Peyer's patch (tissue), 4 donors: ENCODE measurements around the gene SGTA. TPM values are rescaled to one million over a fixed set of nuclear protein-coding genes. Genes with fewer than 3 reads are reported as not detected.

Experiments used
- DNase-seq, 3 donors: peaks; one replicate each; pipeline ENCODE4 v3.0.0-alpha.2; 2017 to 2019
- H3K27ac ChIP-seq, 4 donors: fragments of 200-600 bp; sonication (generic); one replicate each; pipeline ENCODE4 v1.5.1; 2016 to 2019
- H3K27me3 ChIP-seq, 2 donors: fragments of 200-600 bp; sonication (generic); one replicate each; pipeline ENCODE4 v1.5.1; 2019
- H3K36me3 ChIP-seq, 3 donors: fragments of 200-600 bp; sonication (generic); one replicate each; pipeline ENCODE4 v1.5.1; 2016 to 2019
- H3K4me1 ChIP-seq, 4 donors: fragments of 200-600 bp; sonication (generic); one replicate each; pipeline ENCODE4 v1.5.1; 2016 to 2019
- H3K4me3 ChIP-seq, 4 donors: fragments of 200-600 bp; sonication (generic); 1 replicate in 3 of 4; 2 replicates in 1 of 4; pipeline ENCODE4 v1.5.1; 2016 to 2019; ENCODE audit warnings: mild to moderate bottlenecking in 1 of 4
- H3K9me3 ChIP-seq, 4 donors: fragments of 200-600 bp; sonication (generic); one replicate each; pipeline ENCODE4 v1.5.1; 2016 to 2019; ENCODE audit warnings: mild to moderate bottlenecking in 1 of 4
- CTCF ChIP-seq, 6 experiments: fragments of 450-650 bp in 4 of 6; fragments of 200-600 bp in 2 of 6; sonication (generic) in 1 of 6; IDR thresholded peaks; one replicate each; pipeline ENCODE4 v1.5.1; 2017 to 2019; ENCODE audit warnings: antibody characterized with exemption in 6 of 6, mild to moderate bottlenecking in 3 of 6, moderate library complexity in 1 of 6
- POLR2A ChIP-seq, 2 donors: fragments of 450-650 bp; IDR thresholded peaks; one replicate each; pipeline ENCODE4 v1.5.1; 2017; ENCODE audit warnings: antibody characterized with exemption in 2 of 2, mild to moderate bottlenecking in 2 of 2, moderate library complexity in 2 of 2
- total RNA-seq, 4 donors: library from RNA; depleted of rRNA; stranded (reverse); fragments of >200 nt; gene quantifications; one replicate each; pipeline ENCODE4 v1.1.0, GENCODE V29; 2016

SGTA gene
- total RNA-seq, 4 donors from 2014 or later: 26.4 to 62.5 (median 45.7) TPM

DNA sequence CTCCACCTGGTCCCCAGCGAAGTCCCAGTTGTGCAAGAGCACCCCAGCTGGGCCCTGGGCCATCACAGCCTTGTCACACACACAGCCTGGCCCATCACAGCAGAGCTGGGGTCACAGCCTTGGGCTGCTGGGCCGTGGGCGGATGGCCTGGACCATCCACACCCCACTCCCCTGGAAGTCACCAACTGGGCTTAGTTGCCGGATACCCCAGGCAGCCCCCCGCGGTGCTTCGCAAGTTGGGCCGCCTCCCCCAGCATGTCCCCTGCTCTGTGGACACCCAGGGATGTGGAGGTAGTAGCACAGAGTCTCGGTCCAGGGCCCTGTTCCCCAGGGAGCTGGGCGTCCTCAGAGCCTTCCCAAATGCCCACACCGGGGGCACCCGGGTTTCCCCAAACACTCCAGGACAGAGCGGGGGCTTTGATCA lies 32.1 kb upstream of the SGTA start:
- Histone ChIP-seq H3K27me3 (no peaks in the 10 kb centered on the region), H3K4me1 (peaks cover 0 to 21% (median 4%) of the 10 kb centered on the region in 4 donors), H3K4me3 (no peak overlapping the region), H3K36me3 (peaks cover 0 to 5% (median 0%) of the 10 kb centered on the region in 3 donors), H3K9me3 (no peaks in the 10 kb centered on the region), H3K27ac (no peak overlapping the region)
- TF ChIP-seq POLR2A (IDR thresholded peaks at IDR 0.05) (no peak), CTCF (IDR thresholded peaks at IDR 0.05) (no peak)
- DNase-seq: peak in 1 of 3 donors; percentile 42

DNA sequence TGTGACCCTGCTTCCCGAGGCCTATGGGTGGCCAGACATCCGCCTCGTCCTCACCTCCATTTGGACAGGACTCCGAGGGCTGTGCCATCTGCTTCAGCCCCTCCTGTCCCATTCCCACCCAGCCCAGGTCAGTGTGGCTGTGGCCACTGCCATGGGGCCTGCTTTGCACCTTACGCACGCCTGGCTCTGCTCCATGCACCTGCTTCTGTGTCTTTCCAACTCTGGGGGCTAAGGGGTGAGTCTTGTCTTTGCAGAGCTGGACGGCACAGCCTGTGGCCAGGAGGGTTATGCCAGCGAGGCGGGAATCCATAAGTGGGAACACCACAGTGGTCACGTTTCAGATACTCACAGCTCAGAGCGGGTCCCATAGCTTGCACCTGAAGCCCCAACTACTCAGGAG lies 31.4 kb upstream of the SGTA start:
- H3K4me3 ChIP-seq: no peak overlapping the region
- H3K27ac ChIP-seq: no peak overlapping the region
- TF ChIP-seq POLR2A (IDR thresholded peaks at IDR 0.05) (no peak), CTCF (IDR thresholded peaks at IDR 0.05) (no peak)
- H3K4me1 ChIP-seq: peaks cover 0 to 20% (median 2%) of the 10 kb centered on the region in 4 donors
- peak in 1 of 3 donors; percentile 36 for DNase-seq
- H3K9me3 ChIP-seq: no peaks in the 10 kb centered on the region
- no peaks in the 10 kb centered on the region for H3K27me3 ChIP-seq
- peaks cover 0 to 9% (median 0%) of the 10 kb centered on the region in 3 donors for H3K36me3 ChIP-seq

DNA sequence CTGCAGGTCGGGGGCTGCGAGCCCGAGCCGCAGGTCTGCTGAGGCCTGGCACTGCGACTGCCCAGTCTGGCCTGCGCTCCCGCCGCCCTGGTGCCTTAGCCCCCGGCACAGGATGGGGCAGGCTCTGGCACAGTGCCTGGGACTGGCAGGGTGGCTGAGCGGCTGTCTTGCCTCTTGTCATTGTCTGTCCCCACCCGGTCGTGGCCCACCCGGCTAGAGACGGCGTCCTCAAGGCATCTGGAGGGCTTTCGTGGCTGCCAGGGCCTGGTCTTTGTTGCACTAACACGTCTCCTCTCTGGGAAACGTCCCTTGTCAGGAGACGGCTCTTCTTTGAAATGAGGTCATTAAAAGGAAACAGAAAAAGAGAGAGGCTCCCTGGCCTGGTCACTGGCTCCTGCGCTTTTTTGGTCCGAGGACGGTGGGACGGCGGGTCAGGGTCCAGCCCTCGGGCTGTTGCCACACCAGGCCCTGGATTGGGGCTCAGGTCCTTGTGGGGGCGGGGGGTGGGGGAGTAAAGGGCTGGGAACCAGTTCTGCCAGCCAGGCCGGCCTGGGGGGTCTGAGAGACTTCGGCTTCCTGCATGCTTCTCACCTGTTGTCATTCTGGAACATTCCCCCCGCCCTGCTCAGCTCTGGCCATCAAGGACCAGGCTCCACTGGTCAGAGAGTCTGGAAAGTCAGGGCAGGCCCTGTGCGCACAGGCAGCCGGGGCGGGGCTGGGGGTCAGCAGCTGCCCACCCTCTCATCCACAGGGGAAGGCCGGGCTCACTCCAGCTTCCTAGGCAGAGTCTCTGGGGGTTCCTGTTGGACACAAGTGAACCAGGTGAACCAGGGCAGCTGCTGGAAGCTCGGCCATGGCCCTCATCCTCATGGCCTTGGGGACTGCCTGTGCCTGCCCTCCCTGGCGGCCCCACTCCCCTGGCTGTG lies 30.4 kb upstream of the SGTA start:
- H3K27ac ChIP-seq: no peak overlapping the region

DNA sequence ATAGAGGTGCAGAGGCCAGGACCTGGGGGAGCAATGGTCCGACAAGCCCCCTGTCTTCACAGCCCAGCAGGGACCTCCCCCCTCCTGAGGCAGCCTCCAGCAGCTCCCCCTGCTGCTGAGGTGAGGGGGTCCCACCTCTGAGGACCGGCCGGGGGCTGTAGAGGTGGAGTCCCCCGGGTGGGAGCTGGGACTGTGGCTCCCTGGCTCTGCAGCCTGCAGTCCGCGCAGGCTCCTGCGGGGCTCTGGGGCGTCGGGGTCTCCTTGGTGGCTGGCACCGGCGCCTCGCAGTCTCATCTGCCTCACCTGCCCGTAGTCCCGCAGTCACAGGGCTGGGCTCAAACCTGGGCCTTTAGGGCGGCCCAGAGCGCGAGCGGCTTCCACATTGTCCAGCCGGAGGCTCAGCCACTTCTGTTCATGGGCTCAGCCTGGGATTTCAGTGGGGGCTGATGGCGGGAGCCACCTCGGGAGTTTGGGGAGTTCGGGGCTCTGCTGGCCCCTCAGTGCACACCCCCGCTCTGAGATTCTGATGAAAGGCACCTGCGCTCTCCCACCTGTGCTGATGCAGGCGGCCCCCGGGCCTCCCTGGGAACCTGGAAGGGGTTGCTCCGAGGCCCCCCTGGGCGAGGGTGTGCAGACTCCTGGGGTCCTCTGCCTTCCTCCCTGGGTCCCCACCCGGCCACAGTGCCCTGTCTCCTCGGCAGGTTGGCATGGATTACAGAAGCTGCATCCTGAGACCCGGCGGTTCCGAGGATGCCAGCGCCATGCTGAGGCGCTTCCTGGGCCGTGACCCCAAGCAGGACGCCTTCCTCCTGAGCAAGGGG lies 29.6 kb upstream of the SGTA start:
- Histone ChIP-seq H3K27me3 (no peaks in the 10 kb centered on the region), H3K4me1 (peaks cover 0 to 20% (median 2%) of the 10 kb centered on the region in 4 donors), H3K4me3 (peak overlapping the region in 2 of 4 donors; percentile 41 to 52), H3K36me3 (peaks cover 0 to 26% (median 0%) of the 10 kb centered on the region in 3 donors), H3K27ac (peak overlapping the region in 3 of 4 donors; percentile 69 to 98 (median 87)), H3K9me3 (no peaks in the 10 kb centered on the region)
- peak in 1 of 3 donors; percentile 36 for DNase-seq
- TF ChIP-seq POLR2A (IDR thresholded peaks at IDR 0.05): no peak

More for the DNA sequence above, 30.4 kb upstream of the SGTA start:
- no peak overlapping the region for H3K4me3 ChIP-seq
- no peak for TF ChIP-seq POLR2A (IDR thresholded peaks at IDR 0.05)
- no peak for TF ChIP-seq CTCF (IDR thresholded peaks at IDR 0.05)
- peak in 1 of 3 donors; percentile 45 for DNase-seq
- H3K36me3 ChIP-seq: peaks cover 0 to 17% (median 0%) of the 10 kb centered on the region in 3 donors
- H3K4me1 ChIP-seq: peaks cover 0 to 20% (median 2%) of the 10 kb centered on the region in 4 donors
- no peaks in the 10 kb centered on the region for H3K27me3 ChIP-seq
- no peaks in the 10 kb centered on the region for H3K9me3 ChIP-seq

DNA sequence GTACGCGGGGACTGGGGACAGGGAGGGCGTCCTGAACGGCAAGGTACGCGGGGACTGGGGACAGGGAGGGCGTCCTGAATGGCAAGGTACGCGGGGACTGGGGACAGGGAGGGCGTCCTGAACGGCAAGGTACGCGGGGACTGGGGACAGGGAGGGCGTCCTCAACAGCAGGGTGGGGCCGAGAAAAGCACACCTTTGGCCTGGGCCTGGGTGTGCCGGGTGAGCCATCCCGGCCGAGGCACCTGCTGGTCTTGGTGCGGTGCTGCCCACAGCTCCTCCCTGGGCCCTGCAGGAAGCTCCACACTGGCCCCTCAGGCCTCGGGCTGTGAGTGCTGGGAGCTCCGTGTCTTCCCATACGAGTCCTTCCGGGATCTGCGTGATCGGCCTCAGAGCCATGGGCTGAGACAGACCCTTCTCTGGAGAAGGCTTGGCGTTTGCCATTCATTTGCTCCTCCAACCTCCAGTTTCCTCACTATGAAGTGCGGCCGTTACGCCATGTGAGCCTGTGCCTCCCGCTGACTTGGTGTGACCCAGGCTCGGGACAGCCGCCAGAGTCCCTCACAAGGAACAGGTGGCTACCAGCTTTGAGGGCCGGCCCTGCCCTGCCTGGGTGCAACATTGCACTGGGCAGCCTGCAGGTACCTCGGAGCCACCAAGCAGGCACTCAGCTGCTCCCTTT lies 28.8 kb upstream of the SGTA start:
- H3K4me3 ChIP-seq: peak overlapping the region in 2 of 4 donors; percentile 41 to 52
- no peaks in the 10 kb centered on the region for H3K27me3 ChIP-seq
- peaks cover 0 to 33% (median 0%) of the 10 kb centered on the region in 3 donors for H3K36me3 ChIP-seq
- peaks cover 0 to 20% (median 2%) of the 10 kb centered on the region in 4 donors for H3K4me1 ChIP-seq
- H3K9me3 ChIP-seq: no peaks in the 10 kb centered on the region
- DNase-seq: peak in 2 of 3 donors; percentile 85 to 88
- H3K27ac ChIP-seq: peak overlapping the region in 3 of 4 donors; percentile 69 to 98 (median 87)
- TF ChIP-seq POLR2A (IDR thresholded peaks at IDR 0.05) (peak; percentile 70 to 73), CTCF (IDR thresholded peaks at IDR 0.05) (peak in 3 of 6 experiments; percentile 16 to 41 (median 29))
